ENCODE data around the gene DPP9.

DNA sequence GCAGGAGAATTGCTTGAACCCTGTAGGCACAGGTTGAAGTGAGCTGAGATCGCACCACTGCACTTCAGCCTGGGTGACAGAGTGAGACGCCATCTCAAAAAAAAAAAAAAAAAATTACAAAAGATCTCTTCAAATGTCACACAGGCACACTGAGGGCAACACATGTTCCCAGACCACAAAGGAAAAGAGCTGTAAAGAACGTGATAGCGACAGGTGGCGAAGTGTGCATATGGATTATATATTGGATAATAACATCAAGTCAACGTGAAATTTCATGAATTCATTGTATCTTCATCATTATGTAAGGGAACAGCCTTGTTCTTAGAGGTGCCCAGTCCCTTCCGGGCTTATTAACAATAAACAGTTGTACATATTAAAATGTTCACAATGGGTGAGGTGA, 31.8 kb upstream of the DPP9 start:
- TF ChIP-seq, protein P1, sequence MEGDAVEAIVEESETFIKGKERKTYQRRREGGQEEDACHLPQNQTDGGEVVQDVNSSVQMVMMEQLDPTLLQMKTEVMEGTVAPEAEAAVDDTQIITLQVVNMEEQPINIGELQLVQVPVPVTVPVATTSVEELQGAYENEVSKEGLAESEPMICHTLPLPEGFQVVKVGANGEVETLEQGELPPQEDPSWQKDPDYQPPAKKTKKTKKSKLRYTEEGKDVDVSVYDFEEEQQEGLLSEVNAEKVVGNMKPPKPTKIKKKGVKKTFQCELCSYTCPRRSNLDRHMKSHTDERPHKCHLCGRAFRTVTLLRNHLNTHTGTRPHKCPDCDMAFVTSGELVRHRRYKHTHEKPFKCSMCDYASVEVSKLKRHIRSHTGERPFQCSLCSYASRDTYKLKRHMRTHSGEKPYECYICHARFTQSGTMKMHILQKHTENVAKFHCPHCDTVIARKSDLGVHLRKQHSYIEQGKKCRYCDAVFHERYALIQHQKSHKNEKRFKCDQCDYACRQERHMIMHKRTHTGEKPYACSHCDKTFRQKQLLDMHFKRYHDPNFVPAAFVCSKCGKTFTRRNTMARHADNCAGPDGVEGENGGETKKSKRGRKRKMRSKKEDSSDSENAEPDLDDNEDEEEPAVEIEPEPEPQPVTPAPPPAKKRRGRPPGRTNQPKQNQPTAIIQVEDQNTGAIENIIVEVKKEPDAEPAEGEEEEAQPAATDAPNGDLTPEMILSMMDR (IDR thresholded peaks at IDR 0.05) = no peak
- no peak for TF ChIP-seq ZFX (IDR thresholded peaks at IDR 0.05; ENCODE audit: borderline replicate concordance)
